Liver (tissue), 9 donors: ENCODE data around the gene SCN2B. TPM values are rescaled to one million over a fixed set of nuclear protein-coding genes. Genes with fewer than 3 reads are reported as not detected.

Source experiments
- DNase-seq: peaks from one replicate; pipeline ENCODE4 v3.0.0-alpha.2; 2017; ENCODE audit warnings: low spot score
- H3K27ac ChIP-seq, 2 donors: one replicate each; pipeline ENCODE4 v1.7.0; 2013; ENCODE audit warnings: inconsistent platforms in 2 of 2, low read length in 2 of 2, control low read depth in 1 of 2, low read depth in 1 of 2, mild to moderate bottlenecking in 1 of 2
- H3K27me3 ChIP-seq, 4 donors: one replicate each; pipeline versions ENCODE4 v1.6.1 to v1.7.0; 2013; ENCODE audit warnings: low read length in 3 of 4, inconsistent platforms in 1 of 4, mild to moderate bottlenecking in 1 of 4, moderate library complexity in 1 of 4; ENCODE audit not compliant: control insufficient read depth in 4 of 4, insufficient read depth in 4 of 4
- H3K36me3 ChIP-seq, 4 donors: one replicate each; pipeline versions ENCODE4 v1.6.1 to v1.7.0; 2013; ENCODE audit warnings: low read length in 3 of 4, mild to moderate bottlenecking in 3 of 4, low read depth in 1 of 4, moderate library complexity in 1 of 4; ENCODE audit not compliant: control insufficient read depth in 4 of 4, insufficient read depth in 3 of 4
- H3K4me1 ChIP-seq, 4 donors: one replicate each; pipeline versions ENCODE4 v1.6.1 to v1.7.0; 2013; ENCODE audit warnings: low read length in 3 of 4, mild to moderate bottlenecking in 3 of 4, moderate library complexity in 1 of 4; ENCODE audit not compliant: control insufficient read depth in 4 of 4, insufficient read depth in 4 of 4
- H3K4me3 ChIP-seq, 3 donors: one replicate each; pipeline versions ENCODE4 v1.6.1 to v1.7.0; 2013; ENCODE audit warnings: low read length in 3 of 3, control low read depth in 1 of 3, low read depth in 1 of 3, mild to moderate bottlenecking in 1 of 3
- H3K9ac ChIP-seq, 2 donors: one replicate each; pipeline ENCODE4 v1.7.0; 2013; ENCODE audit warnings: low read length in 2 of 2, mild to moderate bottlenecking in 2 of 2, moderate library complexity in 2 of 2, control low read depth in 1 of 2, low read depth in 1 of 2
- H3K9me3 ChIP-seq, 4 donors: one replicate each; pipeline versions ENCODE4 v1.6.1 to v1.7.0; 2013; ENCODE audit warnings: low read length in 3 of 4; ENCODE audit not compliant: control insufficient read depth in 4 of 4
- FOXA2 ChIP-seq: IDR thresholded peaks from 2 replicates; pipeline ENCODE4 v1.6.1; 2016; ENCODE audit warnings: antibody characterized with exemption
- NR2F2 ChIP-seq: IDR thresholded peaks from 2 replicates; pipeline ENCODE4 v1.6.1; 2016; ENCODE audit warnings: antibody characterized with exemption
- RAD21 ChIP-seq, 2 donors: IDR thresholded peaks; 2 replicates each; pipeline ENCODE4 v1.6.1; 2016; ENCODE audit warnings: antibody characterized with exemption in 2 of 2, mild to moderate bottlenecking in 2 of 2
- RXRA ChIP-seq, 2 donors: IDR thresholded peaks; 2 replicates each; pipeline ENCODE4 v1.6.1; 2017 to 2018; ENCODE audit warnings: antibody characterized with exemption in 2 of 2, mild to moderate bottlenecking in 1 of 2
- TAF1 ChIP-seq: conservative IDR thresholded peaks from 2 replicates; pipeline ENCODE4 v1.6.1; 2016; ENCODE audit warnings: antibody characterized with exemption, mild to moderate bottlenecking
- YY1 ChIP-seq: IDR thresholded peaks from 2 replicates; pipeline ENCODE4 v1.6.1; 2016; ENCODE audit warnings: antibody characterized with exemption, mild to moderate bottlenecking
- WGBS: extraction: QIAGEN DNeasy Blood & Tissue Kit; methylation state at CpG from one replicate; pipeline ENCODE4 v1.1.7; 2013; 5-methylcytosine and 5-hydroxymethylcytosine counted together
- polyA plus RNA-seq, 2 donors: library from polyadenylated mRNA; stranded (reverse) in 1 of 2; unstranded in 1 of 2; fragments of 200-250 nt in 1 of 2; fragments of >200 nt in 1 of 2; fragmentation: Nextera tagmentation in 1 of 2; extraction: Ambion mirVana in 1 of 2; gene quantifications; one replicate each; pipeline versions ENCODE4 v1.2.1 to v1.2.3, GENCODE V29; 2013 to 2015
- total RNA-seq, 2 donors: library from RNA; depleted of rRNA; stranded (reverse); fragments of >200 nt; gene quantifications; one replicate each; pipeline ENCODE4 v1.2.3, GENCODE V29; 2014
- TF ChIP-seq, protein P1 (sequence below): IDR thresholded peaks from 2 replicates; pipeline ENCODE4 v1.6.1; 2016; ENCODE audit warnings: antibody characterized with exemption, mild to moderate bottlenecking
- TF ChIP-seq, protein P2 (sequence below): IDR thresholded peaks from 2 replicates; pipeline ENCODE4 v1.6.1; 2016; ENCODE audit warnings: antibody characterized with exemption
- TF ChIP-seq, protein P3 (sequence below): IDR thresholded peaks from 2 replicates; pipeline ENCODE4 v1.6.1; 2016; ENCODE audit warnings: antibody characterized with exemption
- TF ChIP-seq, protein P4 (sequence below): IDR thresholded peaks from 2 replicates; pipeline ENCODE4 v1.6.1; 2016; ENCODE audit warnings: antibody characterized with exemption
- TF ChIP-seq, protein P5 (sequence below): fragments of 150-350 bp; IDR thresholded peaks from 2 replicates; pipeline ENCODE4 v1.5.1; 2017; ENCODE audit warnings: improper control_type of control experiment, low read depth, low read length; ENCODE audit not compliant: missing input control
- donor health status: healthy.
- donor health status: healthy.
- donor health status: healthy.
- donor health status: healthy.
- donor health status: healthy.

Gene SCN2B
- total and polyA plus RNA-seq, 4 donors: 0.01 to 0.05 TPM; not detected in 2

DNA sequence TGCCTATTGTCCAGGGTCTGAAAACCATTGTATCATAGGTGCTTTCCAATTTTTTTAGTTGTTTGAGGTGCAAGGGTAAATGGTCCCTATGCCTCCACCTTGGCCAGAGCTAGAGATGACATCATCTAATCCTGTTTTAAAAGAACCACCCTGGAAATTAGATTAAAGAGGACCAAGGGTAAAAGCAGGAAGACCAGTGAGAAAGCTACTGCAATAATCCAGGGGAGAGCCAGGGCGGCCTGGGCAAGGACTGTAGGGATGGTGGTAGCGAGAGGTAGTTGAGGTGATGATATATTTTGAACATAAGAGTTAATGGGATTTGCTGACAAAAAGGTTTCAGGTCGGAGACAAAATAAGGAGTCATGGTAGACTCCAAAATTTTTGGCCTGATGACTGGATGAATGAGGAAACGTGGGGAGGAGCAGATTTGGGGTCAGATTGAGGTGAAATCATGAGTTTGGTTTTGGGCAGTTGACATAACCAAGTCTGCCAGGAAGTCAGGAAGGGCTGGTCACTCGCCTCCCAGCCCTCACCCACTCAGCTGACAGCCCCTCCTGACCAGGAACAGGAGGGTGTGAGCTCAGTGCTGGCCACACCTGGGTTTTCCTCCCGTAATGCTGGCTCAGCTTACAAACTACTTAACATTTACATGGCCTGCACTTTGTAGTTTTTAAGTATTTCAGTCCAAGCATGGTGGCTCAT is 46.8 kb downstream of the SCN2B start:
- Histone ChIP-seq H3K27me3 (peaks cover 0 to 2% (median under 1%) of the 10 kb centered on the region in 4 donors), H3K9ac (no peak overlapping the region), H3K4me1 (no peaks in the 10 kb centered on the region), H3K9me3 (no peaks in the 10 kb centered on the region), H3K36me3 (no peaks in the 10 kb centered on the region), H3K4me3 (no peak overlapping the region), H3K27ac (no peak overlapping the region)
- no peak for TF ChIP-seq FOXA2
- TF ChIP-seq, protein P1, sequence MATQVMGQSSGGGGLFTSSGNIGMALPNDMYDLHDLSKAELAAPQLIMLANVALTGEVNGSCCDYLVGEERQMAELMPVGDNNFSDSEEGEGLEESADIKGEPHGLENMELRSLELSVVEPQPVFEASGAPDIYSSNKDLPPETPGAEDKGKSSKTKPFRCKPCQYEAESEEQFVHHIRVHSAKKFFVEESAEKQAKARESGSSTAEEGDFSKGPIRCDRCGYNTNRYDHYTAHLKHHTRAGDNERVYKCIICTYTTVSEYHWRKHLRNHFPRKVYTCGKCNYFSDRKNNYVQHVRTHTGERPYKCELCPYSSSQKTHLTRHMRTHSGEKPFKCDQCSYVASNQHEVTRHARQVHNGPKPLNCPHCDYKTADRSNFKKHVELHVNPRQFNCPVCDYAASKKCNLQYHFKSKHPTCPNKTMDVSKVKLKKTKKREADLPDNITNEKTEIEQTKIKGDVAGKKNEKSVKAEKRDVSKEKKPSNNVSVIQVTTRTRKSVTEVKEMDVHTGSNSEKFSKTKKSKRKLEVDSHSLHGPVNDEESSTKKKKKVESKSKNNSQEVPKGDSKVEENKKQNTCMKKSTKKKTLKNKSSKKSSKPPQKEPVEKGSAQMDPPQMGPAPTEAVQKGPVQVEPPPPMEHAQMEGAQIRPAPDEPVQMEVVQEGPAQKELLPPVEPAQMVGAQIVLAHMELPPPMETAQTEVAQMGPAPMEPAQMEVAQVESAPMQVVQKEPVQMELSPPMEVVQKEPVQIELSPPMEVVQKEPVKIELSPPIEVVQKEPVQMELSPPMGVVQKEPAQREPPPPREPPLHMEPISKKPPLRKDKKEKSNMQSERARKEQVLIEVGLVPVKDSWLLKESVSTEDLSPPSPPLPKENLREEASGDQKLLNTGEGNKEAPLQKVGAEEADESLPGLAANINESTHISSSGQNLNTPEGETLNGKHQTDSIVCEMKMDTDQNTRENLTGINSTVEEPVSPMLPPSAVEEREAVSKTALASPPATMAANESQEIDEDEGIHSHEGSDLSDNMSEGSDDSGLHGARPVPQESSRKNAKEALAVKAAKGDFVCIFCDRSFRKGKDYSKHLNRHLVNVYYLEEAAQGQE: no peak
- TF ChIP-seq, protein P2, sequence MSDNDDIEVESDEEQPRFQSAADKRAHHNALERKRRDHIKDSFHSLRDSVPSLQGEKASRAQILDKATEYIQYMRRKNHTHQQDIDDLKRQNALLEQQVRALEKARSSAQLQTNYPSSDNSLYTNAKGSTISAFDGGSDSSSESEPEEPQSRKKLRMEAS: no peak
- no peak for TF ChIP-seq RXRA (IDR thresholded peaks at IDR 0.05)
- TF ChIP-seq, protein P3, sequence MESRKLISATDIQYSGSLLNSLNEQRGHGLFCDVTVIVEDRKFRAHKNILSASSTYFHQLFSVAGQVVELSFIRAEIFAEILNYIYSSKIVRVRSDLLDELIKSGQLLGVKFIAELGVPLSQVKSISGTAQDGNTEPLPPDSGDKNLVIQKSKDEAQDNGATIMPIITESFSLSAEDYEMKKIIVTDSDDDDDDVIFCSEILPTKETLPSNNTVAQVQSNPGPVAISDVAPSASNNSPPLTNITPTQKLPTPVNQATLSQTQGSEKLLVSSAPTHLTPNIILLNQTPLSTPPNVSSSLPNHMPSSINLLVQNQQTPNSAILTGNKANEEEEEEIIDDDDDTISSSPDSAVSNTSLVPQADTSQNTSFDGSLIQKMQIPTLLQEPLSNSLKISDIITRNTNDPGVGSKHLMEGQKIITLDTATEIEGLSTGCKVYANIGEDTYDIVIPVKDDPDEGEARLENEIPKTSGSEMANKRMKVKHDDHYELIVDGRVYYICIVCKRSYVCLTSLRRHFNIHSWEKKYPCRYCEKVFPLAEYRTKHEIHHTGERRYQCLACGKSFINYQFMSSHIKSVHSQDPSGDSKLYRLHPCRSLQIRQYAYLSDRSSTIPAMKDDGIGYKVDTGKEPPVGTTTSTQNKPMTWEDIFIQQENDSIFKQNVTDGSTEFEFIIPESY: no peak
- no peak for TF ChIP-seq TAF1
- TF ChIP-seq NR2F2: no peak
- TF ChIP-seq, protein P4, sequence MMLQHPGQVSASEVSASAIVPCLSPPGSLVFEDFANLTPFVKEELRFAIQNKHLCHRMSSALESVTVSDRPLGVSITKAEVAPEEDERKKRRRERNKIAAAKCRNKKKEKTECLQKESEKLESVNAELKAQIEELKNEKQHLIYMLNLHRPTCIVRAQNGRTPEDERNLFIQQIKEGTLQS: no peak
- TF ChIP-seq RAD21 (IDR thresholded peaks at IDR 0.05): no peak
- no peak for DNase-seq
- 75% methylated on average over 6 of the region's 6 CpGs for WGBS

DNA sequence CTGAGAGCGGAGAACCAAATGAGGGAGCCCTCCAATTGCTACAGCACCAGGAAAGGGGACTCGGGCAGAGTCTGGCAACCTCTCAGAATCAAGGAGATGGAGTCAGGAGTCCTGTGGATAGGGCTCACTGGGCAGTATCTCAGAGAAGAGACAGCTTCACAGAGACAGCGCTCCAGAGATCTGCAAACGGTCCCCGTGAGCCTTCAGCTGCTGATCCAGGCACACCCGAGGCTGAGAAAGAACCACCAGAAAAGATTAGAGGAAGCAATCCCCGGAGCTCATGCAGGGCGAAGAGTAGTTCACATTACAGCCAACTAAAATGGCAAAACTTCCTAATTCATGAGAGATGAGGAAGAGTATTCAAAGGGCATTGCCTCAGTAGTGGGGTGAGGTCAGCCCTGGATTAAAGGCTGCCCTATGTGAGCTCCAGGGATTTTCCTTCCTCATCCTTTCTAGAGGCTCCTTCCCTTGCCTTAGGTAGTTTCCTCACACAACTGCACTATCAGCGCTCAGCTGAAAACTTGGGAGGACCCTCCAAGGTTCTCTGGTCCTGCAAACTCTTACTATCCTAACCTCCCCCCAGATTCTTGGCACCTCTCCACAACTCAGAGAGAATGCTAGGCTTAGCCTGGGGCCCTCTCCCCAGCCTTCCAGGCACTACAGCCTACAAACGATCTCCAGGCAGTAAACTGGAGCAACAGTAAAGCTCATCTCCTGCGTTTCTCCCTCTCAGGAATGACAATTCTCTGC is 47.5 kb downstream of the SCN2B start:
- Histone ChIP-seq H3K4me1 (no peaks in the 10 kb centered on the region), H3K9me3 (no peaks in the 10 kb centered on the region), H3K27ac (no peak overlapping the region), H3K36me3 (no peaks in the 10 kb centered on the region), H3K4me3 (no peak overlapping the region), H3K9ac (no peak overlapping the region), H3K27me3 (peaks cover 0 to 2% (median under 1%) of the 10 kb centered on the region in 4 donors)
- 78% methylated on average over 11 of the region's 11 CpGs for WGBS
- TF ChIP-seq, protein P5, sequence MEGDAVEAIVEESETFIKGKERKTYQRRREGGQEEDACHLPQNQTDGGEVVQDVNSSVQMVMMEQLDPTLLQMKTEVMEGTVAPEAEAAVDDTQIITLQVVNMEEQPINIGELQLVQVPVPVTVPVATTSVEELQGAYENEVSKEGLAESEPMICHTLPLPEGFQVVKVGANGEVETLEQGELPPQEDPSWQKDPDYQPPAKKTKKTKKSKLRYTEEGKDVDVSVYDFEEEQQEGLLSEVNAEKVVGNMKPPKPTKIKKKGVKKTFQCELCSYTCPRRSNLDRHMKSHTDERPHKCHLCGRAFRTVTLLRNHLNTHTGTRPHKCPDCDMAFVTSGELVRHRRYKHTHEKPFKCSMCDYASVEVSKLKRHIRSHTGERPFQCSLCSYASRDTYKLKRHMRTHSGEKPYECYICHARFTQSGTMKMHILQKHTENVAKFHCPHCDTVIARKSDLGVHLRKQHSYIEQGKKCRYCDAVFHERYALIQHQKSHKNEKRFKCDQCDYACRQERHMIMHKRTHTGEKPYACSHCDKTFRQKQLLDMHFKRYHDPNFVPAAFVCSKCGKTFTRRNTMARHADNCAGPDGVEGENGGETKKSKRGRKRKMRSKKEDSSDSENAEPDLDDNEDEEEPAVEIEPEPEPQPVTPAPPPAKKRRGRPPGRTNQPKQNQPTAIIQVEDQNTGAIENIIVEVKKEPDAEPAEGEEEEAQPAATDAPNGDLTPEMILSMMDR: no peak
- TF ChIP-seq YY1: no peak
- DNase-seq: no peak
